ELR (cell line): ENCODE results near the gene TSPAN15.
"Not testable (repeated sequence)": the region's sequence is repeated elsewhere in the genome, so short reads cannot be mapped to it uniquely, and the experiment has no call there.

Experiments used
- DNase-seq: peaks from one replicate; pipeline ENCODE4 v3.0.0-alpha.2; 2015; ENCODE audit warnings: low read depth

Gene TSPAN15

GRCh38 chr10:69446650-69447151 lies 4.6 kb upstream of the TSPAN15 start:
- peak; percentile 94 for DNase-seq

GRCh38 chr10:69449841-69450240 lies 1.4 kb upstream of the TSPAN15 start:
- DNase-seq, result peak; percentile 84

GRCh38 chr10:69450395-69450794 lies 870 bp upstream of the TSPAN15 start:
- DNase-seq, result not testable (repeated sequence)

- peak; percentile 25 for DNase-seq
Observed at GRCh38 chr10:69451784-69452251, 553 bp downstream of the TSPAN15 start.

- DNase-seq, result no peak
Observed at GRCh38 chr10:69452676-69453415, 1.6 kb downstream of the TSPAN15 start.

GRCh38 chr10:69453795-69454194 lies 2.5 kb downstream of the TSPAN15 start:
- no peak for DNase-seq

GRCh38 chr10:69455006-69455763 lies 3.9 kb downstream of the TSPAN15 start:
- DNase-seq, result no peak

GRCh38 chr10:69456880-69457693 lies 5.8 kb downstream of the TSPAN15 start:
- DNase-seq, result peak; percentile 91

- DNase-seq, result peak; percentile 59
Observed at GRCh38 chr10:69457771-69458237, 6.5 kb downstream of the TSPAN15 start.

- DNase-seq, result peak; percentile 26
Observed at GRCh38 chr10:69458430-69459100, 7.3 kb downstream of the TSPAN15 start.

- no peak for DNase-seq
Observed at GRCh38 chr10:69459101-69459790, 8.0 kb downstream of the TSPAN15 start.

GRCh38 chr10:69459893-69460575 lies 8.8 kb downstream of the TSPAN15 start:
- DNase-seq, result no peak

- DNase-seq, result no peak
Observed at GRCh38 chr10:69460576-69461242, 9.4 kb downstream of the TSPAN15 start.

GRCh38 chr10:69461243-69462025 lies 10.2 kb downstream of the TSPAN15 start:
- DNase-seq, result no peak

- DNase-seq, result no peak
Observed at GRCh38 chr10:69463886-69464285, 12.6 kb downstream of the TSPAN15 start.

- no peak for DNase-seq
Observed at GRCh38 chr10:69464401-69464800, 13.1 kb downstream of the TSPAN15 start.

GRCh38 chr10:69464801-69465401 lies 13.6 kb downstream of the TSPAN15 start:
- no peak for DNase-seq

GRCh38 chr10:69465457-69466157 lies 14.3 kb downstream of the TSPAN15 start:
- DNase-seq, result no peak
